H1 (cell line): Measurements from ENCODE around the gene DAB2IP. TPM values are rescaled to one million over a fixed set of nuclear protein-coding genes. Genes with fewer than 3 reads are reported as not detected.

Source experiments
- CTCF ChIA-PET: fragments of 300-600 bp; sonication (Branson Sonifier 250); formaldehyde crosslinking; loops from one replicate; lab custom pipeline; 2021; ENCODE audit not compliant: partially characterized antibody; lab: Charles Lee
- POLR2A ChIA-PET: fragments of 300-600 bp; sonication (Branson Sonifier 250); formaldehyde crosslinking; loops from one replicate; lab custom pipeline; 2021; ENCODE audit warnings: inconsistent platforms; ENCODE audit not compliant: partially characterized antibody; lab: Charles Lee
- DNase-seq, 2 experiments: peaks; one replicate each; pipeline versions ENCODE4 v3.0.0 to v3.0.0-alpha.2; 2010 to 2022; ENCODE audit warnings: low spot score in 2 of 2, low read depth in 1 of 2, mixed read lengths in 1 of 2
- FAIRE-seq: peaks from 2 replicates; lab custom pipeline; 2011; peaks lifted over from hg19 to GRCh38; lab: Jason Lieb, UNC
- H2AFZ ChIP-seq: 2 replicates; pipeline ENCODE4 v1.8.1; 2012; ENCODE audit warnings: low read length, inconsistent platforms
- H2AK5ac ChIP-seq: 2 replicates; pipeline ENCODE4 v1.6.1; 2013; ENCODE audit warnings: low read depth, low read length
- H2BK120ac ChIP-seq: replicated peaks from 2 replicates; pipeline ENCODE3; 2013; ENCODE audit warnings: low read depth, low read length, inconsistent platforms
- H2BK12ac ChIP-seq: 2 replicates; pipeline ENCODE4 v1.6.1; 2013; ENCODE audit warnings: low read depth, low read length
- H2BK15ac ChIP-seq: 2 replicates; pipeline ENCODE4 v1.6.1; 2013; ENCODE audit warnings: low read length
- H2BK20ac ChIP-seq: 2 replicates; pipeline ENCODE4 v1.6.1; 2013; ENCODE audit warnings: low read length
- H2BK5ac ChIP-seq: 2 replicates; pipeline ENCODE4 v1.6.1; 2013; ENCODE audit warnings: low read depth, low read length
- H3K14ac ChIP-seq: 2 replicates; pipeline ENCODE4 v1.6.1; 2013; ENCODE audit warnings: inconsistent platforms; ENCODE audit not compliant: insufficient read length
- H3K18ac ChIP-seq: 2 replicates; pipeline ENCODE4 v1.6.1; 2013; ENCODE audit warnings: low read length; ENCODE audit errors: extremely low read depth
- H3K23ac ChIP-seq: 2 replicates; pipeline ENCODE4 v1.6.1; 2013; ENCODE audit warnings: inconsistent platforms; ENCODE audit not compliant: insufficient read length
- H3K23me2 ChIP-seq: 2 replicates; pipeline ENCODE4 v1.6.1; 2013; ENCODE audit warnings: low read depth, low read length
- H3K27ac ChIP-seq: 2 replicates; pipeline ENCODE4 v1.6.1; 2011; ENCODE audit warnings: low read depth, low read length, inconsistent platforms
- H3K27me3 ChIP-seq, 4 experiments: replicated peaks in 1 of 4; 1 replicate in 1 of 4; 2 replicates in 3 of 4; pipeline versions ENCODE4 v1.6.1 to v1.8.1; 2011 to 2013; ENCODE audit warnings: low read length in 3 of 4, mild to moderate bottlenecking in 3 of 4, inconsistent platforms in 2 of 4, mixed read lengths in 2 of 4, moderate library complexity in 1 of 4; ENCODE audit not compliant: control insufficient read depth in 3 of 4, insufficient read depth in 3 of 4; ENCODE audit errors: extremely low read depth in 1 of 4
- H3K36me3 ChIP-seq, 4 experiments: 2 replicates each; pipeline versions ENCODE4 v1.6.1 to v1.8.1; 2011 to 2013; ENCODE audit warnings: mild to moderate bottlenecking in 4 of 4, low read length in 3 of 4, moderate library complexity in 2 of 4, control low read depth in 1 of 4, inconsistent platforms in 1 of 4; ENCODE audit not compliant: insufficient read depth in 4 of 4, control insufficient read depth in 2 of 4
- H3K4ac ChIP-seq: replicated peaks from 2 replicates; pipeline ENCODE3; 2013; ENCODE audit warnings: low read length, low read depth, mixed read lengths, inconsistent platforms; ENCODE audit not compliant: insufficient read length
- H3K4me1 ChIP-seq, 4 experiments: replicated peaks in 1 of 4; 1 replicate in 1 of 4; 2 replicates in 3 of 4; pipeline versions ENCODE4 v1.6.1 to v1.8.1; 2011 to 2013; ENCODE audit warnings: low read length in 3 of 4, inconsistent platforms in 2 of 4, mixed read lengths in 1 of 4; ENCODE audit not compliant: insufficient read depth in 4 of 4, control insufficient read depth in 3 of 4
- H3K4me2 ChIP-seq, 2 experiments: 2 replicates each; pipeline versions ENCODE4 v1.6.1 to v1.8.1; 2011 to 2013; ENCODE audit warnings: low read depth in 2 of 2, low read length in 2 of 2, control low read depth in 1 of 2, inconsistent platforms in 1 of 2, mild to moderate bottlenecking in 1 of 2; ENCODE audit not compliant: insufficient read depth in 1 of 2
- H3K4me3 ChIP-seq, 4 experiments: fragments of 200-600, 300-600 bp in 1 of 4; sonication (generic), shearing (Covaris generic), sonication (Bioruptor Twin) in 1 of 4; 2 replicates each; pipeline versions ENCODE4 v1.5.1 to v1.8.1; 2011 to 2016; ENCODE audit warnings: low read length in 4 of 4, low read depth in 3 of 4, control low read depth in 2 of 4, inconsistent platforms in 2 of 4, mild to moderate bottlenecking in 2 of 4, mixed read lengths in 1 of 4, moderate library complexity in 1 of 4; ENCODE audit not compliant: insufficient read depth in 2 of 4; ENCODE audit errors: extremely low read depth in 1 of 4
- H3K56ac ChIP-seq: replicated peaks from 2 replicates; pipeline ENCODE3; 2013; ENCODE audit warnings: low read depth, mild to moderate bottlenecking, mixed read lengths, low read length, inconsistent platforms; ENCODE audit not compliant: insufficient read length
- H3K79me1 ChIP-seq: 2 replicates; pipeline ENCODE4 v1.6.1; 2013; ENCODE audit warnings: low read depth, low read length, control low read depth
- H3K79me2 ChIP-seq, 2 experiments: 2 replicates each; pipeline versions ENCODE4 v1.6.1 to v1.8.1; 2012 to 2013; ENCODE audit warnings: low read length in 2 of 2, mild to moderate bottlenecking in 2 of 2, inconsistent platforms in 1 of 2; ENCODE audit not compliant: insufficient read depth in 2 of 2, control insufficient read depth in 1 of 2
- H3K9ac ChIP-seq, 4 experiments: replicated peaks in 1 of 4; 1 replicate in 1 of 4; 2 replicates in 3 of 4; pipeline versions ENCODE4 v1.6.1 to v1.8.1; 2011 to 2013; ENCODE audit warnings: low read depth in 3 of 4, low read length in 3 of 4, control low read depth in 2 of 4, mild to moderate bottlenecking in 2 of 4, moderate library complexity in 2 of 4, inconsistent platforms in 1 of 4; ENCODE audit errors: extremely low read depth in 1 of 4
- H3K9me3 ChIP-seq, 2 experiments: 2 replicates each; pipeline versions ENCODE4 v1.6.1 to v1.8.1; 2012 to 2013; ENCODE audit warnings: mild to moderate bottlenecking in 2 of 2, moderate library complexity in 2 of 2, control low read depth in 1 of 2, inconsistent platforms in 1 of 2, low read depth in 1 of 2, low read length in 1 of 2, mixed read lengths in 1 of 2; ENCODE audit not compliant: insufficient read depth in 2 of 2
- H4K20me1 ChIP-seq, 2 experiments: replicated peaks in 1 of 2; 2 replicates each; pipeline versions ENCODE3 to v1.8.1; 2011 to 2013; ENCODE audit warnings: inconsistent platforms in 2 of 2, low read length in 2 of 2, mild to moderate bottlenecking in 1 of 2; ENCODE audit not compliant: insufficient read depth in 2 of 2, control insufficient read depth in 1 of 2
- H4K5ac ChIP-seq: 2 replicates; pipeline ENCODE4 v1.6.1; 2013; ENCODE audit warnings: low read length, low read depth, mixed read lengths, inconsistent platforms; ENCODE audit not compliant: insufficient read length
- H4K8ac ChIP-seq: 2 replicates; pipeline ENCODE4 v1.8.0; 2013; ENCODE audit warnings: mild to moderate bottlenecking, moderate library complexity, low read length, inconsistent platforms; ENCODE audit not compliant: insufficient read depth; ENCODE audit errors: extremely low read depth
- H4K91ac ChIP-seq: replicated peaks from 2 replicates; pipeline ENCODE3; 2013; ENCODE audit warnings: low read length, mixed read lengths, inconsistent platforms; ENCODE audit not compliant: insufficient read length
- ASH2L ChIP-seq: fragments of 200-600, 300-600 bp; sonication (generic); IDR thresholded peaks from one replicate; pipeline ENCODE4 v1.7.1; 2017; ENCODE audit warnings: low read length
- KDM4A ChIP-seq: IDR thresholded peaks from one replicate; pipeline ENCODE4 v1.7.1; 2012; ENCODE audit warnings: low read depth, mild to moderate bottlenecking, moderate library complexity, low read length, inconsistent platforms; ENCODE audit not compliant: severe bottlenecking
- PHF8 ChIP-seq: fragments of 200-600 bp; sonication (generic); conservative IDR thresholded peaks from 2 replicates; pipeline ENCODE4 v1.7.1; 2012; ENCODE audit warnings: low read depth, mild to moderate bottlenecking, inconsistent platforms, low read length, moderate library complexity
- RBBP5 ChIP-seq: IDR thresholded peaks from 2 replicates; pipeline ENCODE4 v1.7.1; 2012; ENCODE audit warnings: low read depth, mild to moderate bottlenecking, inconsistent platforms, low read length, moderate library complexity, borderline replicate concordance
- SIN3A ChIP-seq, 2 experiments: IDR thresholded peaks in 1 of 2; conservative IDR thresholded peaks in 1 of 2; 2 replicates each; pipeline ENCODE4 v1.6.1; 2011 to 2012; ENCODE audit warnings: low read length in 2 of 2, improper control_type of control experiment in 1 of 2, low read depth in 1 of 2, mild to moderate bottlenecking in 1 of 2
- TEAD4 ChIP-seq: IDR thresholded peaks from 2 replicates; pipeline ENCODE4 v1.6.1; 2012; ENCODE audit warnings: low read depth, low read length, inconsistent platforms, mixed read lengths
- WGBS, 2 experiments: shearing (Covaris generic) in 1 of 2; methylation state at CpG; one replicate each; pipeline versions ENCODE4 v1.1.6 to v1.1.7; 2013 to 2015; ENCODE audit warnings: low lambda C conversion rate in 2 of 2, mixed read lengths in 2 of 2, inconsistent platforms in 1 of 2, low coverage in 1 of 2, missing lambda C conversion rate in 1 of 2; ENCODE audit not compliant: insufficient replicate concordance in 2 of 2, insufficient coverage in 1 of 2, insufficient read length in 1 of 2; ENCODE audit errors: extremely low coverage in 1 of 2, missing lambda C conversion rate in 1 of 2; 5-methylcytosine and 5-hydroxymethylcytosine counted together
- polyA plus RNA-seq, 7 experiments: library from polyadenylated mRNA; depleted of rRNA in 3 of 7; stranded (reverse) in 5 of 7; unstranded in 2 of 7; fragments of >200 nt in 5 of 7; fragments of 200-250 nt in 2 of 7; gene quantifications; 1 replicate in 5 of 7; 2 replicates in 1 of 7; 4 replicates in 1 of 7; pipeline versions ENCODE4 v1.2.1 to v1.2.3, GENCODE V29; 2011 to 2013; ENCODE audit warnings: missing spikeins in 2 of 7, mixed read lengths in 2 of 7
- total RNA-seq: library from RNA; stranded (reverse); fragmentation: NEBNext Ultra II Directional; extraction: Animal tissue kit (Norgen Biotek cat#: 25700); gene quantifications from 2 replicates; pipeline ENCODE4 v1.2.1, GENCODE V29; 2021
- TF ChIP-seq, protein P1 (sequence below): IDR thresholded peaks from 2 replicates; pipeline ENCODE4 v1.6.1; 2012; ENCODE audit warnings: inconsistent platforms

DAB2IP gene
- total and polyA plus RNA-seq, 2 of the 8 experiments (the other 6 are each of a cell fraction or from before 2014, with no cell fraction given), result 19.7 to 39.5 TPM

DNA sequence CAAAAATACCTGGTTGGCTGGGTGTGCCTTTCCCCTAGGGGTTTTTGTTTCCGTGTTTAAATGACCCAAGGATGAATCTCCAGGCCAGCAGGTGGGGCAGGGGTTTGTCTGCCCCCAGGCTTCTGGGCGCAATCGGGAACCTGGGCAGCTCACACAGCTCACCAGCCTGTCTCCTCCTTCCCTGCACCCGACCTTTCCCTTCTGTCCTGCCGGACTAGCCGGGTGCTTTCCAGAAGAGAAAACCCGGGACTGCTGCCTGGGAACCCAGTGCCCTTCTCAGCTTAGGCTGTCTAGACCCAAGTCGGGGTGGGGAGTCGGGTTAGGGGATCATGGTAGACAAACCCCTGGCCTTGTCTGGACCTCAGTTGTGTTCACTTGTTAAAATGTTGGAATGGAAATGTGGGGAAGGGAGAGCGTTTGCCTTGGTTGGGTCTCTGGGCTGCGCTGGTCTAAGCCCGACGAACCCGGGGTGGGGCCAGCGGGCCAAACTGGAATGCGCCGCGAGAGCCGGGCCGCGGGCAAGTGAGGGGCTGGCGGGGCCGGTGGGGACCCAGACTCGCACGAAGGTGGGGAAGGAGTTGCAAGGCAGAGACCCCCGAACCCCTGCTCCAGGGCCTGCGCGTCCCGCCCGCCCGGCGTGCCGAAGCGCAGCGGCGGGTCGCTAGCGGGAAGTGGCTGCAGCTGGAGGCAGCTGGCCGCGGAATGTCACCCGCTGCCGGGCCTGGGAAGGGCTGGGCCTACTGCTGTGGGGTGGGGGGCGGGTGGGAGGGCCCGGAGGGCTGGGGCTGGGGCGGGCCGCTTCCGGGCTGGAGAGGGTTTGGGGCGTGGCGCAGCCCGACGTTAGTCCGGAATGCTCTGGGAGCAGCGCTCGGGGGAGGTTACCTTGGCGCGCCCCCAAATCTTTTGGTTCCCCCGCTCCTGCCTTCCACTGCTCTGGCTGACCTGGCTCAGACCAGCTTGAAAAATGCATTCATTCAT is 84.6 kb downstream of the DAB2IP start:
- Histone ChIP-seq H3K79me2 (peaks cover 0 to 33% of the 10 kb centered on the region in 2 experiments; a peak in 1 of 4 replicates), H3K79me1 (peaks cover 29% of the 10 kb centered on the region), H4K5ac (no peak overlapping the region), H3K18ac (peak overlapping the region; percentile 15; the same call in 1 of the 2 replicates), H3K9ac (peak overlapping the region in 3 of 4 experiments; percentile 8 to 41 (median 14); a peak in 5 of 7 replicates), H2AFZ (no peak overlapping the region), H3K14ac (no peak overlapping the region), H2BK5ac (no peak overlapping the region), H4K8ac (no peak overlapping the region; the same call in 1 of the 2 replicates), H3K4me2 (peak overlapping the region; percentile 91 to 94), H4K91ac (no peak overlapping the region), H2BK12ac (peak overlapping the region; percentile 81; the same call in 1 of the 2 replicates), H3K36me3 (no peaks in the 10 kb centered on the region), H3K23me2 (peaks cover 11% of the 10 kb centered on the region), H2BK20ac (no peak overlapping the region), H3K56ac (no peak overlapping the region), H3K27ac (no peak overlapping the region), H3K4ac (peak overlapping the region; percentile 17), H3K27me3 (peaks cover 0 to 8% (median 4%) of the 10 kb centered on the region in 4 experiments; a peak in 4 of 7 replicates), H3K4me3 (peak overlapping the region; percentile 52 to 83 (median 57); a peak in 7 of 8 replicates), H2AK5ac (peak overlapping the region; percentile 18; the same call in 1 of the 2 replicates), H3K4me1 (peaks cover 13 to 46% (median 35%) of the 10 kb centered on the region in 4 experiments), H3K9me3 (no peaks in the 10 kb centered on the region), H2BK15ac (0 out of 2 replicates have a peak overlapping the region, but pooled peaks have one; percentile 33), H4K20me1 (peaks cover 16 to 37% of the 10 kb centered on the region in 2 experiments), H3K23ac (no peak overlapping the region), H2BK120ac (no peak overlapping the region)
- DNase-seq (peak in 1 of 2 experiments; percentile 79), FAIRE-seq (no peak)
- TF ChIP-seq TEAD4, result peak; percentile 72; the same call in 1 of the 2 replicates
- TF ChIP-seq ASH2L, result peak; percentile 21
- TF ChIP-seq, protein P1, sequence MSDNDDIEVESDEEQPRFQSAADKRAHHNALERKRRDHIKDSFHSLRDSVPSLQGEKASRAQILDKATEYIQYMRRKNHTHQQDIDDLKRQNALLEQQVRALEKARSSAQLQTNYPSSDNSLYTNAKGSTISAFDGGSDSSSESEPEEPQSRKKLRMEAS, result no peak
- peak; percentile 40 for TF ChIP-seq KDM4A
- 0 out of 2 replicates have a peak, but pooled peaks have one; percentile 10 for TF ChIP-seq RBBP5
- TF ChIP-seq SIN3A (conservative IDR thresholded peaks at IDR 0.05 in 1 of 2, IDR thresholded peaks at IDR 0.05 in 1 of 2; ENCODE audit: low read depth in 1 of 2, low read length in 2 of 2), result peak in 1 of 2 experiments; percentile 80; a peak in 2 of 4 replicates
- TF ChIP-seq PHF8, result no peak
- 12% methylated on average over 20 of the region's 57 CpGs; no CpG with 5 or more reads in 1 of the 2 experiments for WGBS, 2 experiments
- CTCF ChIA-PET, result interaction anchor here (0.9 to 20.3 kb wide), 41 partner anchors 8 to 253 kb away, joined by 3 to 305 read pairs (median 5); no protein-coding TSS in a partner anchor
- POLR2A ChIA-PET, result interaction anchor here (1.0 to 1.5 kb wide), 4 partner anchors 8 to 37 kb away, joined by 3 to 4 read pairs (median 4); no protein-coding TSS in a partner anchor
